BJ (cell line): ENCODE measurements around the gene STX17. TPM values are rescaled to one million over a fixed set of nuclear protein-coding genes. Genes with fewer than 3 reads are reported as not detected.
A peak's percentile ranks its signal among the peaks of the same experiment; 100 is the strongest.

ENCODE experiments used
- CTCF ChIA-PET: fragments of 350-600 bp; formaldehyde crosslinking; extraction: SDS; loops from one replicate; lab custom pipeline; 2021; ENCODE audit warnings: antibody characterized with exemption, inconsistent platforms; lab: Yijun Ruan, JAX
- POLR2A ChIA-PET: fragments of 300-600 bp; sonication (Branson Sonifier 250); formaldehyde crosslinking; extraction: SDS; loops from one replicate; lab custom pipeline; 2021; ENCODE audit warnings: antibody characterized with exemption; lab: Charles Lee
- DNase-seq: peaks from one replicate; pipeline ENCODE4 v3.0.0-alpha.2; 2011; ENCODE audit warnings: low read depth
- H3K27me3 ChIP-seq: 2 replicates; pipeline ENCODE4 v1.6.0; 2011; ENCODE audit warnings: low read length; ENCODE audit not compliant: control insufficient read depth, insufficient read depth
- H3K36me3 ChIP-seq: 2 replicates; pipeline ENCODE4 v1.5.1; 2011; ENCODE audit warnings: low read length; ENCODE audit not compliant: control insufficient read depth, insufficient read depth
- H3K4me3 ChIP-seq: 2 replicates; pipeline ENCODE4 v1.5.1; 2011; ENCODE audit warnings: low read depth, mild to moderate bottlenecking, control low read depth, low read length
- polyA plus RNA-seq: library from polyadenylated mRNA; depleted of rRNA; stranded (reverse); fragments of >200 nt; gene quantifications from 2 replicates; pipeline ENCODE4 v1.2.3, GENCODE V29; 2011
- TF ChIP-seq, protein P1 (sequence below): IDR thresholded peaks from 2 replicates; pipeline ENCODE4 v1.5.1; 2011; ENCODE audit warnings: low read depth, mild to moderate bottlenecking, control low read depth, inconsistent platforms, low read length, moderate library complexity; ENCODE audit not compliant: insufficient read depth

The STX17 gene
- polyA plus RNA-seq, 1 experiment, result 6.9 TPM

DNA sequence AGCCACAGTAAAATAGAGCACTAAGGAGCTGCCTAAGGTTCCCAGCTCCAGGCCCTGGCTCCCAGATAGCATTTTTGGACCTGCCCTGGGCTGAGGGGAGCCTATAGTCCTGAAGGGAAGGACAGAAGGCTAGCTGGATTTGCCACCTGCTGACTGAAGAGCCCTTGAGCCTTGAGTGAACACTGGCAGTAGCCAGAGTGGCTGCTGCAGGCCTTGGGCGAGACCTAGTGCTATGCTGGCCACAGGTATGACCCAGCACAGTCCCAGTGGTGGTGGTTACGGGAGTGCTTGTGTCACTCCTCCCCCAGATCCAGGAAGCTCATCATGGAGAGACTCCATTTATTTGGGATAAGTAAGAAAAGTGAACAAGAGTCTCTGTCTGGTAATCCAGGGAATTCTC lies 10.3 kb upstream of the STX17 start:
- CTCF ChIA-PET, result interaction anchor here (0.7 to 1.0 kb wide), 2 partner anchors 10 to 51 kb away, joined by 3 to 4 read pairs; no protein-coding TSS in a partner anchor
- TF ChIP-seq, protein P1, sequence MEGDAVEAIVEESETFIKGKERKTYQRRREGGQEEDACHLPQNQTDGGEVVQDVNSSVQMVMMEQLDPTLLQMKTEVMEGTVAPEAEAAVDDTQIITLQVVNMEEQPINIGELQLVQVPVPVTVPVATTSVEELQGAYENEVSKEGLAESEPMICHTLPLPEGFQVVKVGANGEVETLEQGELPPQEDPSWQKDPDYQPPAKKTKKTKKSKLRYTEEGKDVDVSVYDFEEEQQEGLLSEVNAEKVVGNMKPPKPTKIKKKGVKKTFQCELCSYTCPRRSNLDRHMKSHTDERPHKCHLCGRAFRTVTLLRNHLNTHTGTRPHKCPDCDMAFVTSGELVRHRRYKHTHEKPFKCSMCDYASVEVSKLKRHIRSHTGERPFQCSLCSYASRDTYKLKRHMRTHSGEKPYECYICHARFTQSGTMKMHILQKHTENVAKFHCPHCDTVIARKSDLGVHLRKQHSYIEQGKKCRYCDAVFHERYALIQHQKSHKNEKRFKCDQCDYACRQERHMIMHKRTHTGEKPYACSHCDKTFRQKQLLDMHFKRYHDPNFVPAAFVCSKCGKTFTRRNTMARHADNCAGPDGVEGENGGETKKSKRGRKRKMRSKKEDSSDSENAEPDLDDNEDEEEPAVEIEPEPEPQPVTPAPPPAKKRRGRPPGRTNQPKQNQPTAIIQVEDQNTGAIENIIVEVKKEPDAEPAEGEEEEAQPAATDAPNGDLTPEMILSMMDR, result no peak
- no peak overlapping the region for H3K4me3 ChIP-seq
- H3K36me3 ChIP-seq, result no peaks in the 10 kb centered on the region
- no peak for DNase-seq
- POLR2A ChIA-PET, result no interaction called here
- peaks cover 10% of the 10 kb centered on the region for H3K27me3 ChIP-seq

DNA sequence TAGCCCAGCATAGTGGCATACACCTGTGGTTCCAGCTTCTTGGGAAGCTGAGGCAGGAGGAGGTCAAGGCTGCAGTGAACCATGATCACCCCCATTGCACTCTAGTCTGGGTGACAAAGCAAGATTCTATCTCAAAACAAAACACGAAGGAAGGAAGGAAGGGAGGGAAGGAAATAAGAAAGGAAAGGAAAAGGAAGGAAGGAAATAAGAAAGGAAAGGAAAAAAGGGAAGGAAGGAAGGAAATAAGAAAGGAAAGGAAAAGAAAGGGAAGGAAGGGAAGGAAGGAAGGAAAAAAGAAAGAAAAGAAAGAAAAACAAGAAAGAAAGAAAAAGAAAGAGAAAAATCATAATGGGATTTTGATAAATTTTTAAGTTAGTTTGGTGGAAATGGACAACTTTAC lies 3.1 kb upstream of the STX17 start:
- TF ChIP-seq, protein P1, result no peak
- Histone ChIP-seq H3K27me3 (no peaks in the 10 kb centered on the region), H3K36me3 (no peaks in the 10 kb centered on the region), H3K4me3 (no peak overlapping the region)
- ChIA-PET CTCF (interaction anchor here (1.0 kb wide), 1 partner anchor 12 kb away, joined by 3 read pairs; no protein-coding TSS in a partner anchor), POLR2A (no interaction called here)
- DNase-seq, result no peak

DNA sequence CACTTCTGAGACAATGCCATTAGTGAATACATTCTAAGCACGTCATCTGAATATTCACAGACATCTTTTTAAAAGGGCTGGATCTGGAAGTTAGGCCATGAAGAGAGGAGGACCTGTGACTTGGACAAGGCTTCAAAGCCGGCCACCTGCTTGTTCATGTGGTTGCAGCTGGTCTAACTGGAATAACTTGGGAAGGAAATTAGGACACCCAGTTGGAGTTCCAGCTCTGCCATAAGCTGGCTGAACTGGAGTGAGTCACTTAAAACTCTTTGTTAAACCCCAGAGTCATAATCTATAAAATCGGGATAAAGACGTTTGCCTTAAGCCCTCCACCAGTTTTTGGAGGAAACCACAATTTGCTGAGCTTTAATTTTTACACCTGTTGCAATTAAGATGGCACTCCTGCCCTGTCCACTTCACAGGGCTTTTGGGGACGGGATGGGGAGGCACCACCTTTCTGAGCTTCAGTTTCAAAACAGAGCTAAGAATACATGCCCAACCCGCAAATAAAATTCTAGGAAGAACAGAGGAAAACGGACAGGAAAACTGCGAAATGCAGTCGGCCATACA lies 536 bp upstream of the STX17 start:
- POLR2A ChIA-PET, result interaction anchor here (0.6 kb wide), 1 partner anchor 261 kb away, joined by 3 read pairs; no protein-coding TSS in a partner anchor
- Histone ChIP-seq H3K4me3 (peak overlapping the region; percentile 88), H3K27me3 (no peaks in the 10 kb centered on the region), H3K36me3 (no peaks in the 10 kb centered on the region)
- TF ChIP-seq, protein P1, result no peak
- CTCF ChIA-PET, result interaction anchor here (1.1 to 1.9 kb wide), 3 partner anchors 10 to 440 kb away, joined by 3 to 8 read pairs (median 4); no protein-coding TSS in a partner anchor
- no peak for DNase-seq

DNA sequence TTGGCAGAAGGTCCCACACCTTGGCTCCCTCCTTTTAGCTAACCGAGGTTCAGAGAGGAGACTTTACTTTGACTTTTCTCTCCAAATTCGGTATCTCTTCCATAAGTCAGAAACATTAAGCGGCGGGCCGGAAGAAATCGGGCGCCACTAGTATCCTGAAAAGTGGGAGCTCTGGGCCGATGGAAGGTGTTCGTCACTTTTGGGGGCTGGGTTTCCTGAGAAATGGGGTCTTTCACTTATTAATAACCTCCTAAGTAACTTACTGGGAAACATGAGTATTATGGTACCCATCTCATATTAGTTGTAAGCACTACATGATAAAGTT lies 716 bp downstream of the STX17 start:
- DNase-seq, result no peak
- Histone ChIP-seq H3K36me3 (no peaks in the 10 kb centered on the region), H3K27me3 (no peaks in the 10 kb centered on the region), H3K4me3 (peak overlapping the region; percentile 88)
- TF ChIP-seq, protein P1, result no peak
- ChIA-PET POLR2A (no interaction called here), CTCF (interaction anchor here (0.6 to 1.6 kb wide), 2 partner anchors 104 to 441 kb away, joined by 3 to 4 read pairs; no protein-coding TSS in a partner anchor)

DNA sequence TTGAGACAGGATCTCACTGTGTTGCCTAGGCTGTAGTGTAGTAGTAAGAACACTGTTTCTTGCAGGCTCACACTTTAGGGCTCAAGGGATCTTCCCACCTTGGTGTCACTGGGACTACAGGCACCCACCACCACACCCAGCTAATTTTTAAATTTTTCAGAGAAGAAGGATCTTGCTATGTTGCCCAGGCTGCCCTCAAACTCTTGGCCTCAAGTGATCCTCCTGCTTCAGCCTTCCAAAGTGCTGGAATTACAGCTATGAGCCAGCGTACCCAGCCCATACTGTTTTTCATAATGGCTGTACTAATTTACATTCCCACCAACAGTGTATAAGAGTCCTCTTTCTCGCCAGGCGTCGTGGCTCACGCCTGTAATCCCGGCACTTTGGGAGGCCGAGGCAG lies 5.1 kb downstream of the STX17 start:
- CTCF ChIA-PET, result interaction anchor here (0.6 kb wide), 1 partner anchor 1702 kb away, joined by 4 read pairs; no protein-coding TSS in a partner anchor
- no peaks in the 10 kb centered on the region for H3K36me3 ChIP-seq
- DNase-seq, result no peak
- POLR2A ChIA-PET, result no interaction called here
- H3K27me3 ChIP-seq, result no peaks in the 10 kb centered on the region
- TF ChIP-seq, protein P1, result no peak
- no peak overlapping the region for H3K4me3 ChIP-seq
